Neuronal stem cell (in vitro differentiated cells): Measurements from ENCODE around the gene EPHA1.
A peak's percentile ranks its signal among the peaks of the same experiment; 100 is the strongest.

Experiments used
- DNase-seq: peaks from one replicate; pipeline ENCODE4 v3.0.0-alpha.2; 2013; ENCODE audit warnings: low spot score
- H2AFZ ChIP-seq: one replicate; pipeline ENCODE4 v1.6.1; 2013; ENCODE audit warnings: mild to moderate bottlenecking, low read length, inconsistent platforms
- H2AK5ac ChIP-seq: 2 replicates; pipeline ENCODE4 v1.6.1; 2013; ENCODE audit warnings: low read depth, mild to moderate bottlenecking, inconsistent platforms, low read length, moderate library complexity, mixed read lengths
- H2BK120ac ChIP-seq: 2 replicates; pipeline ENCODE4 v1.6.1; 2013; ENCODE audit warnings: low read depth, mild to moderate bottlenecking, inconsistent platforms, low read length, moderate library complexity, mixed read lengths
- H2BK12ac ChIP-seq: one replicate; pipeline ENCODE4 v1.6.1; 2013; ENCODE audit warnings: low read length, inconsistent platforms
- H2BK15ac ChIP-seq: 2 replicates; pipeline ENCODE4 v1.6.1; 2013; ENCODE audit warnings: mild to moderate bottlenecking, low read length, inconsistent platforms, mixed read lengths
- H2BK5ac ChIP-seq: one replicate; pipeline ENCODE4 v1.6.1; 2013; ENCODE audit warnings: inconsistent platforms, mild to moderate bottlenecking, low read length, moderate library complexity
- H3K14ac ChIP-seq: one replicate; pipeline ENCODE4 v1.6.1; 2013; ENCODE audit warnings: low read length, inconsistent platforms
- H3K18ac ChIP-seq: 2 replicates; pipeline ENCODE4 v1.6.1; 2013; ENCODE audit warnings: low read length, inconsistent platforms
- H3K23ac ChIP-seq: 2 replicates; pipeline ENCODE4 v1.6.1; 2013; ENCODE audit warnings: low read depth, mild to moderate bottlenecking, mixed read lengths, low read length, inconsistent platforms; ENCODE audit not compliant: poor library complexity
- H3K27ac ChIP-seq: replicated peaks from 3 replicates; pipeline ENCODE4 v1.5.1; 2013; ENCODE audit warnings: low read length, inconsistent platforms
- H3K27me3 ChIP-seq, 3 experiments: 2 replicates each; pipeline ENCODE4 v1.6.1; 2013; ENCODE audit warnings: low read length in 3 of 3, mild to moderate bottlenecking in 2 of 3, inconsistent platforms in 1 of 3, low read depth in 1 of 3, mixed read lengths in 1 of 3, moderate library complexity in 1 of 3; ENCODE audit not compliant: control insufficient read depth in 3 of 3, insufficient read depth in 3 of 3
- H3K36me3 ChIP-seq, 2 donors: replicated peaks in 1 of 2; 2 replicates each; pipeline ENCODE4 v1.6.1; 2013; ENCODE audit warnings: low read length in 2 of 2; ENCODE audit not compliant: control insufficient read depth in 2 of 2, insufficient read depth in 2 of 2
- H3K4ac ChIP-seq: 2 replicates; pipeline ENCODE4 v1.6.1; 2013; ENCODE audit warnings: inconsistent platforms, mild to moderate bottlenecking, low read length, moderate library complexity
- H3K4me1 ChIP-seq, 2 donors: 1 replicate in 1 of 2; 2 replicates in 1 of 2; pipeline ENCODE4 v1.6.1; 2013; ENCODE audit warnings: low read length in 2 of 2, low read depth in 1 of 2; ENCODE audit not compliant: control insufficient read depth in 2 of 2, insufficient read depth in 1 of 2
- H3K4me2 ChIP-seq: one replicate; pipeline ENCODE4 v1.6.1; 2013; ENCODE audit warnings: mild to moderate bottlenecking, low read length, inconsistent platforms; ENCODE audit not compliant: insufficient read depth, poor library complexity, severe bottlenecking
- H3K4me3 ChIP-seq, 2 donors: 2 replicates each; pipeline ENCODE4 v1.5.1; 2013; ENCODE audit warnings: low read length in 2 of 2, mild to moderate bottlenecking in 2 of 2, inconsistent platforms in 1 of 2, moderate library complexity in 1 of 2
- H3K79me1 ChIP-seq: one replicate; pipeline ENCODE4 v1.6.1; 2013; ENCODE audit warnings: low read depth, mild to moderate bottlenecking, inconsistent platforms, low read length, moderate library complexity
- H3K9ac ChIP-seq: one replicate; pipeline ENCODE4 v1.6.1; 2013; ENCODE audit warnings: mild to moderate bottlenecking, low read depth, low read length, inconsistent platforms; ENCODE audit not compliant: poor library complexity
- H3K9me3 ChIP-seq, 2 donors: replicated peaks in 1 of 2; 2 replicates each; pipeline versions ENCODE3 to v1.6.1; 2013; ENCODE audit warnings: low read length in 2 of 2, mild to moderate bottlenecking in 2 of 2, inconsistent platforms in 1 of 2, low read depth in 1 of 2, mixed read lengths in 1 of 2, moderate library complexity in 1 of 2; ENCODE audit not compliant: control insufficient read depth in 2 of 2, insufficient read depth in 1 of 2
- H4K8ac ChIP-seq: one replicate; pipeline ENCODE4 v1.6.1; 2013; ENCODE audit warnings: low read depth, mild to moderate bottlenecking, inconsistent platforms, low read length, moderate library complexity
- H4K91ac ChIP-seq: one replicate; pipeline ENCODE4 v1.6.1; 2013; ENCODE audit warnings: low read length, low read depth, mild to moderate bottlenecking, inconsistent platforms; ENCODE audit not compliant: poor library complexity
- WGBS, 2 donors: extraction: QIAGEN DNeasy Blood & Tissue Kit; methylation state at CpG; one replicate each; pipeline ENCODE4 v1.1.7; 2013; ENCODE audit warnings: missing lambda C conversion rate in 2 of 2, mixed read lengths in 1 of 2; ENCODE audit not compliant: insufficient read length in 2 of 2, insufficient replicate concordance in 1 of 2; ENCODE audit errors: extremely low coverage in 2 of 2; 5-methylcytosine and 5-hydroxymethylcytosine counted together

EPHA1 gene

GRCh38 chr7:143418681-143419458 lies 10.2 kb upstream of the EPHA1 start:
- no peak overlapping the region for H3K27ac ChIP-seq
- no peak overlapping the region for H3K9ac ChIP-seq
- peaks cover 0 to 6% (median 0%) of the 10 kb centered on the region in 3 experiments for H3K27me3 ChIP-seq
- no peaks in the 10 kb centered on the region for H3K79me1 ChIP-seq
- no peak overlapping the region for H2BK120ac ChIP-seq
- no peak overlapping the region for H2BK12ac ChIP-seq
- no peak overlapping the region for H2BK15ac ChIP-seq
- H3K4me2 ChIP-seq, result no peak overlapping the region
- H2AFZ ChIP-seq, result no peak overlapping the region
- H3K18ac ChIP-seq, result no peak overlapping the region
- no peak overlapping the region for H2BK5ac ChIP-seq
- no peaks in the 10 kb centered on the region for H3K9me3 ChIP-seq
- H2AK5ac ChIP-seq, result no peak overlapping the region
- no peaks in the 10 kb centered on the region for H3K36me3 ChIP-seq
- H3K23ac ChIP-seq, result no peak overlapping the region
- H3K4me3 ChIP-seq, result no peak overlapping the region
- H3K4me1 ChIP-seq, result no peaks in the 10 kb centered on the region
- no peak overlapping the region for H4K8ac ChIP-seq
- no peak for DNase-seq
- H3K4ac ChIP-seq, result no peak overlapping the region
- no peak overlapping the region for H3K14ac ChIP-seq
- no peak overlapping the region for H4K91ac ChIP-seq
- no CpG with 5 or more reads among the region's 11 CpGs for WGBS, 2 donors

GRCh38 chr7:143417734-143418383 lies 9.2 kb upstream of the EPHA1 start:
- no peak overlapping the region for H3K18ac ChIP-seq
- WGBS, 2 donors, result no CpG with 5 or more reads among the region's 1 CpG
- DNase-seq, result no peak
- H2BK15ac ChIP-seq, result no peak overlapping the region
- H3K4me2 ChIP-seq, result no peak overlapping the region
- H4K91ac ChIP-seq, result no peak overlapping the region
- no peaks in the 10 kb centered on the region for H3K9me3 ChIP-seq
- H3K23ac ChIP-seq, result no peak overlapping the region
- no peak overlapping the region for H3K9ac ChIP-seq
- no peaks in the 10 kb centered on the region for H3K4me1 ChIP-seq
- no peak overlapping the region for H2BK5ac ChIP-seq
- H3K27ac ChIP-seq, result no peak overlapping the region
- H3K14ac ChIP-seq, result no peak overlapping the region
- H3K36me3 ChIP-seq, result no peaks in the 10 kb centered on the region
- H2AFZ ChIP-seq, result no peak overlapping the region
- no peak overlapping the region for H3K4me3 ChIP-seq
- no peak overlapping the region for H2BK12ac ChIP-seq
- H3K4ac ChIP-seq, result no peak overlapping the region
- no peaks in the 10 kb centered on the region for H3K79me1 ChIP-seq
- H3K27me3 ChIP-seq, result peaks cover 0 to 6% (median 0%) of the 10 kb centered on the region in 3 experiments
- no peak overlapping the region for H4K8ac ChIP-seq
- no peak overlapping the region for H2AK5ac ChIP-seq
- no peak overlapping the region for H2BK120ac ChIP-seq

- Histone ChIP-seq H3K27ac (no peak overlapping the region), H3K4me1 (no peaks in the 10 kb centered on the region), H4K91ac (no peak overlapping the region), H3K23ac (no peak overlapping the region), H2BK5ac (no peak overlapping the region), H2BK120ac (no peak overlapping the region), H3K36me3 (no peaks in the 10 kb centered on the region), H3K4ac (no peak overlapping the region), H3K9me3 (no peaks in the 10 kb centered on the region), H3K4me2 (no peak overlapping the region), H3K18ac (no peak overlapping the region), H3K9ac (no peak overlapping the region), H2BK15ac (no peak overlapping the region), H3K27me3 (peaks cover 0 to 6% (median 0%) of the 10 kb centered on the region in 3 experiments), H2BK12ac (no peak overlapping the region), H2AFZ (no peak overlapping the region), H3K79me1 (no peaks in the 10 kb centered on the region), H2AK5ac (no peak overlapping the region), H3K14ac (no peak overlapping the region), H3K4me3 (no peak overlapping the region), H4K8ac (no peak overlapping the region)
- DNase-seq, result peak; percentile 36
- WGBS, 2 donors, result no CpG with 5 or more reads among the region's 3 CpGs
Measured at GRCh38 chr7:143416565-143417149, 8.0 kb upstream of the EPHA1 start.

- H4K91ac ChIP-seq, result no peak overlapping the region
- H2AFZ ChIP-seq, result no peak overlapping the region
- H4K8ac ChIP-seq, result no peak overlapping the region
- no peak overlapping the region for H3K18ac ChIP-seq
- H3K9me3 ChIP-seq, result no peaks in the 10 kb centered on the region
- H2BK12ac ChIP-seq, result no peak overlapping the region
- no peak overlapping the region for H2BK15ac ChIP-seq
- no peak overlapping the region for H3K23ac ChIP-seq
- no peak for DNase-seq
- no peak overlapping the region for H3K27ac ChIP-seq
- H3K14ac ChIP-seq, result no peak overlapping the region
- no peak overlapping the region for H2AK5ac ChIP-seq
- H3K36me3 ChIP-seq, result no peaks in the 10 kb centered on the region
- H3K4me3 ChIP-seq, result no peak overlapping the region
- H2BK120ac ChIP-seq, result no peak overlapping the region
- H3K4me2 ChIP-seq, result no peak overlapping the region
- peaks cover 0 to 6% (median 0%) of the 10 kb centered on the region in 3 experiments for H3K27me3 ChIP-seq
- H2BK5ac ChIP-seq, result no peak overlapping the region
- WGBS, 2 donors, result 100% methylated on average over 1 of the region's 8 CpGs
- H3K79me1 ChIP-seq, result no peaks in the 10 kb centered on the region
- no peak overlapping the region for H3K9ac ChIP-seq
- H3K4ac ChIP-seq, result no peak overlapping the region
- no peaks in the 10 kb centered on the region for H3K4me1 ChIP-seq
Measured at GRCh38 chr7:143415742-143416397, 7.2 kb upstream of the EPHA1 start.
